Renal cortex interstitium (tissue), 11 donors: ENCODE data around the gene ASB15. TPM values are rescaled to one million over a fixed set of nuclear protein-coding genes. Genes with fewer than 3 reads are reported as not detected.

Experiments
- DNase-seq, 11 donors: peaks; one replicate each; pipeline ENCODE4 v3.0.0-alpha.2; 2013; ENCODE audit warnings: low read depth in 9 of 11, low spot score in 4 of 11; ENCODE audit errors: extremely low read depth in 1 of 11
- polyA plus RNA-seq, 3 donors: library from polyadenylated mRNA; unstranded; fragments of 120-200 nt; gene quantifications; one replicate each; pipeline ENCODE4 v1.2.1, GENCODE V29; 2013; ENCODE audit not compliant: insufficient read length in 3 of 3

The ASB15 gene
- polyA plus RNA-seq, 3 donors, result 1.7 to 2.8 (median 2.1) TPM

GRCh38 chr7:123656544-123657303 lies 55.1 kb downstream of the ASB15 start:
- DNase-seq, result no peak

GRCh38 chr7:123657304-123657685 lies 55.7 kb downstream of the ASB15 start:
- no peak for DNase-seq

- no peak for DNase-seq
Observed at GRCh38 chr7:123658023-123658422, 56.4 kb downstream of the ASB15 start.

- no peak for DNase-seq
Observed at GRCh38 chr7:123660514-123661354, 59.1 kb downstream of the ASB15 start.

- no peak for DNase-seq
Observed at GRCh38 chr7:123661765-123662164, 60.1 kb downstream of the ASB15 start.

GRCh38 chr7:123662293-123662692 lies 60.7 kb downstream of the ASB15 start:
- DNase-seq, result no peak

GRCh38 chr7:123662755-123663154 lies 61.1 kb downstream of the ASB15 start:
- no peak for DNase-seq

- no peak for DNase-seq
Observed at GRCh38 chr7:123663200-123663599, 61.6 kb downstream of the ASB15 start.

- no peak for DNase-seq
Observed at GRCh38 chr7:123665157-123665556, 63.5 kb downstream of the ASB15 start.

GRCh38 chr7:123665896-123666295 lies 64.3 kb downstream of the ASB15 start:
- DNase-seq, result no peak

GRCh38 chr7:123666492-123666891 lies 64.9 kb downstream of the ASB15 start:
- DNase-seq, result no peak

GRCh38 chr7:123669485-123669884 lies 67.9 kb downstream of the ASB15 start:
- DNase-seq, result no peak

- no peak for DNase-seq
Observed at GRCh38 chr7:123673137-123673732, 71.6 kb downstream of the ASB15 start.

- DNase-seq, result no peak
Observed at GRCh38 chr7:123673752-123674398, 72.3 kb downstream of the ASB15 start.

- DNase-seq, result no peak
Observed at GRCh38 chr7:123674399-123675180, 73.0 kb downstream of the ASB15 start.

GRCh38 chr7:123675181-123675473 lies 73.5 kb downstream of the ASB15 start:
- DNase-seq, result no peak

GRCh38 chr7:123677061-123677715 lies 75.6 kb downstream of the ASB15 start:
- DNase-seq, result no peak

- DNase-seq, result no peak
Observed at GRCh38 chr7:123679614-123680013, 78.0 kb downstream of the ASB15 start.

GRCh38 chr7:123680580-123680979 lies 79.0 kb downstream of the ASB15 start:
- DNase-seq, result no peak
